ENCODE results near the gene PARP1.
"Not testable (repeated sequence)": the region's sequence is repeated elsewhere in the genome, so short reads cannot be mapped to it uniquely, and the experiment has no call there.

PARP1 gene

GRCh38 chr1:226357416-226357815 lies 50.5 kb downstream of the PARP1 start:
- DNase-seq (ENCODE audit: low read depth, low spot score), result no peak
- H3K27ac ChIP-seq, result no peak overlapping the region

GRCh38 chr1:226355669-226356551 lies 52.0 kb downstream of the PARP1 start:
- H3K27ac ChIP-seq, result no peak overlapping the region
- no peak for DNase-seq (ENCODE audit: low read depth, low spot score)

- H3K27ac ChIP-seq, result no peak overlapping the region
- no peak for DNase-seq (ENCODE audit: low read depth, low spot score)
Observed at GRCh38 chr1:226355016-226355415, 52.9 kb downstream of the PARP1 start.

GRCh38 chr1:226353698-226354525 lies 54.0 kb downstream of the PARP1 start:
- no peak for DNase-seq (ENCODE audit: low read depth, low spot score)
- no peak overlapping the region for H3K27ac ChIP-seq

- DNase-seq (ENCODE audit: low read depth, low spot score), result no peak
- no peak overlapping the region for H3K27ac ChIP-seq
Observed at GRCh38 chr1:226351709-226352108, 56.2 kb downstream of the PARP1 start.

- H3K27ac ChIP-seq, result no peak overlapping the region
- no peak for DNase-seq (ENCODE audit: low read depth, low spot score)
Observed at GRCh38 chr1:226350519-226350865, 57.4 kb downstream of the PARP1 start.

GRCh38 chr1:226349801-226350518 lies 57.9 kb downstream of the PARP1 start:
- DNase-seq (ENCODE audit: low read depth, low spot score), result no peak
- H3K27ac ChIP-seq, result no peak overlapping the region

- DNase-seq (ENCODE audit: low read depth, low spot score), result no peak
Observed at GRCh38 chr1:226349081-226349480, 58.8 kb downstream of the PARP1 start.

GRCh38 chr1:226344441-226345259 lies 63.2 kb downstream of the PARP1 start:
- no peak for DNase-seq (ENCODE audit: low read depth, low spot score)

More at GRCh38 chr1:226349081-226349480, 58.8 kb downstream of the PARP1 start:
- H3K27ac ChIP-seq, result no peak overlapping the region

GRCh38 chr1:226342656-226343055 lies 65.2 kb downstream of the PARP1 start:
- H3K27ac ChIP-seq, result no peak overlapping the region
- no peak for DNase-seq (ENCODE audit: low read depth, low spot score)

More at GRCh38 chr1:226344441-226345259, 63.2 kb downstream of the PARP1 start:
- H3K27ac ChIP-seq, result no peak overlapping the region

- DNase-seq (ENCODE audit: low read depth, low spot score); H3K27ac ChIP-seq: not testable (repeated sequence)
Observed at GRCh38 chr1:226340111-226340510, 67.8 kb downstream of the PARP1 start.

- no peak overlapping the region for H3K27ac ChIP-seq
- no peak for DNase-seq (ENCODE audit: low read depth, low spot score)
Observed at GRCh38 chr1:226337276-226337875, 70.5 kb downstream of the PARP1 start.

- no peak for DNase-seq (ENCODE audit: low read depth, low spot score)
- no peak overlapping the region for H3K27ac ChIP-seq
Observed at GRCh38 chr1:226335661-226336060, 72.2 kb downstream of the PARP1 start.

GRCh38 chr1:226332947-226333346 lies 74.9 kb downstream of the PARP1 start:
- no peak for DNase-seq (ENCODE audit: low read depth, low spot score)
- no peak overlapping the region for H3K27ac ChIP-seq

GRCh38 chr1:226329237-226329636 lies 78.7 kb downstream of the PARP1 start:
- H3K27ac ChIP-seq, result no peak overlapping the region
- no peak for DNase-seq (ENCODE audit: low read depth, low spot score)

GRCh38 chr1:226327761-226328162 lies 80.1 kb downstream of the PARP1 start:
- no peak overlapping the region for H3K27ac ChIP-seq
- no peak for DNase-seq (ENCODE audit: low read depth, low spot score)

- no peak overlapping the region for H3K27ac ChIP-seq
- DNase-seq (ENCODE audit: low read depth, low spot score), result peak; percentile 27
Observed at GRCh38 chr1:226325178-226325577, 82.7 kb downstream of the PARP1 start.

- no peak for DNase-seq (ENCODE audit: low read depth, low spot score)
- H3K27ac ChIP-seq, result no peak overlapping the region
Observed at GRCh38 chr1:226324479-226324878, 83.4 kb downstream of the PARP1 start.

- DNase-seq (ENCODE audit: low read depth, low spot score), result no peak
- H3K27ac ChIP-seq, result no peak overlapping the region
Observed at GRCh38 chr1:226322986-226323385, 84.9 kb downstream of the PARP1 start.
